H9 (cell line): ENCODE data around the gene PEMT. TPM values are rescaled to one million over a fixed set of nuclear protein-coding genes. Genes with fewer than 3 reads are reported as not detected.

Experiments used
- DNase-seq: peaks from one replicate; pipeline ENCODE4 v3.0.0-alpha.2; 2017
- H2AFZ ChIP-seq: one replicate; pipeline ENCODE4 v1.6.1; 2013; ENCODE audit warnings: mild to moderate bottlenecking, low read length, control low read depth, moderate library complexity
- H2AK5ac ChIP-seq: 2 replicates; pipeline ENCODE4 v1.6.1; 2013; ENCODE audit warnings: low read length, control low read depth, mixed read lengths; ENCODE audit not compliant: insufficient read length
- H2BK120ac ChIP-seq: one replicate; pipeline ENCODE4 v1.6.1; 2013; ENCODE audit warnings: low read depth, mild to moderate bottlenecking, low read length, control low read depth, inconsistent platforms; ENCODE audit not compliant: poor library complexity, severe bottlenecking
- H2BK12ac ChIP-seq: 2 replicates; pipeline ENCODE4 v1.6.1; 2013; ENCODE audit warnings: low read length, control low read depth, mixed read lengths, low read depth; ENCODE audit not compliant: insufficient read length
- H2BK15ac ChIP-seq: 2 replicates; pipeline ENCODE4 v1.6.1; 2013; ENCODE audit warnings: low read depth, low read length, control low read depth
- H2BK20ac ChIP-seq: one replicate; pipeline ENCODE4 v1.6.1; 2013; ENCODE audit warnings: low read depth, mild to moderate bottlenecking, low read length, control low read depth, inconsistent platforms; ENCODE audit not compliant: poor library complexity, severe bottlenecking
- H2BK5ac ChIP-seq: 2 replicates; pipeline ENCODE4 v1.6.1; 2013; ENCODE audit warnings: low read length, control low read depth, mixed read lengths; ENCODE audit not compliant: insufficient read length
- H3K14ac ChIP-seq: 2 replicates; pipeline ENCODE4 v1.6.1; 2013; ENCODE audit warnings: low read length, control low read depth; ENCODE audit not compliant: insufficient read depth
- H3K18ac ChIP-seq: 2 replicates; pipeline ENCODE4 v1.6.1; 2013; ENCODE audit warnings: low read depth, mild to moderate bottlenecking, mixed read lengths, low read length, control low read depth; ENCODE audit not compliant: insufficient read length
- H3K23ac ChIP-seq: 2 replicates; pipeline ENCODE4 v1.6.1; 2013; ENCODE audit warnings: low read length, control low read depth, mixed read lengths, low read depth; ENCODE audit not compliant: insufficient read length
- H3K23me2 ChIP-seq: 2 replicates; pipeline ENCODE4 v1.6.1; 2013; ENCODE audit warnings: low read depth, mild to moderate bottlenecking, mixed read lengths, low read length, control low read depth; ENCODE audit not compliant: insufficient read length, poor library complexity, severe bottlenecking
- H3K27ac ChIP-seq: 2 replicates; pipeline ENCODE4 v1.5.1; 2013; ENCODE audit warnings: low read length, control low read depth, mixed read lengths, low read depth; ENCODE audit not compliant: insufficient read length
- H3K27me3 ChIP-seq: 2 replicates; pipeline ENCODE4 v1.6.1; 2013; ENCODE audit warnings: low read length, control low read depth, inconsistent platforms; ENCODE audit not compliant: insufficient read depth
- H3K4ac ChIP-seq: 2 replicates; pipeline ENCODE4 v1.6.1; 2013; ENCODE audit warnings: low read depth, mild to moderate bottlenecking, control low read depth, inconsistent platforms, low read length, moderate library complexity
- H3K4me1 ChIP-seq: 2 replicates; pipeline ENCODE4 v1.6.1; 2013; ENCODE audit warnings: low read length, control low read depth, inconsistent platforms; ENCODE audit not compliant: insufficient read depth
- H3K4me2 ChIP-seq: 2 replicates; pipeline ENCODE4 v1.6.1; 2013; ENCODE audit warnings: low read length, control low read depth, mixed read lengths; ENCODE audit not compliant: insufficient read length, insufficient read depth
- H3K56ac ChIP-seq: 2 replicates; pipeline ENCODE4 v1.6.1; 2013; ENCODE audit warnings: low read depth, mild to moderate bottlenecking, mixed read lengths, low read length, control low read depth; ENCODE audit not compliant: insufficient read length
- H3K79me1 ChIP-seq: 2 replicates; pipeline ENCODE4 v1.6.1; 2013; ENCODE audit warnings: low read depth, mild to moderate bottlenecking, moderate library complexity, low read length, control low read depth, inconsistent platforms; ENCODE audit not compliant: insufficient read depth, poor library complexity, severe bottlenecking
- H3K79me2 ChIP-seq: 2 replicates; pipeline ENCODE4 v1.6.1; 2013; ENCODE audit warnings: low read length, control low read depth, inconsistent platforms; ENCODE audit not compliant: insufficient read depth
- H3K9ac ChIP-seq: 2 replicates; pipeline ENCODE4 v1.6.1; 2013; ENCODE audit warnings: low read length, control low read depth, mixed read lengths; ENCODE audit not compliant: insufficient read length; ENCODE audit errors: extremely low read depth
- H3K9me3 ChIP-seq: one replicate; pipeline ENCODE4 v1.6.1; 2013; ENCODE audit warnings: low read depth, low read length, inconsistent platforms; ENCODE audit not compliant: control insufficient read depth
- H3T11ph ChIP-seq: one replicate; pipeline ENCODE4 v1.6.1; 2013; ENCODE audit warnings: mild to moderate bottlenecking, low read length, control low read depth, inconsistent platforms
- H4K20me1 ChIP-seq: one replicate; pipeline ENCODE4 v1.6.1; 2013; ENCODE audit not compliant: control insufficient read depth, insufficient read length, insufficient read depth
- H4K5ac ChIP-seq: 2 replicates; pipeline ENCODE4 v1.6.1; 2013; ENCODE audit warnings: low read depth, mild to moderate bottlenecking, mixed read lengths, low read length, control low read depth; ENCODE audit not compliant: insufficient read length
- H4K8ac ChIP-seq: replicated peaks from 2 replicates; pipeline ENCODE4 v1.6.1; 2013; ENCODE audit warnings: low read length, control low read depth, mixed read lengths, low read depth; ENCODE audit not compliant: insufficient read length
- H4K91ac ChIP-seq: 2 replicates; pipeline ENCODE4 v1.6.1; 2013; ENCODE audit warnings: low read depth, mild to moderate bottlenecking, moderate library complexity, mixed read lengths, low read length, control low read depth; ENCODE audit not compliant: insufficient read length
- H3K27ac Mint-ChIP-seq, 3 experiments: 2 replicates in 2 of 3; 3 replicates in 1 of 3; pipeline ENCODE4 v1.8.0; 2020 to 2021; ENCODE audit warnings: mixed read lengths in 3 of 3, mild to moderate bottlenecking in 1 of 3, moderate library complexity in 1 of 3
- H3K27me3 Mint-ChIP-seq: 2 replicates; pipeline ENCODE4 v1.8.0; 2021; ENCODE audit warnings: low read depth, mild to moderate bottlenecking, moderate library complexity, mixed read lengths
- H3K36me3 Mint-ChIP-seq, 3 experiments: 2 replicates in 2 of 3; 3 replicates in 1 of 3; pipeline ENCODE4 v1.8.0; 2020 to 2021; ENCODE audit warnings: low read depth in 3 of 3, mixed read lengths in 3 of 3; ENCODE audit not compliant: insufficient read depth in 1 of 3
- H3K4me1 Mint-ChIP-seq, 2 experiments: 2 replicates each; pipeline ENCODE4 v1.8.0; 2020; ENCODE audit warnings: mixed read lengths in 2 of 2
- H3K4me3 Mint-ChIP-seq, 2 experiments: 2 replicates in 1 of 2; 3 replicates in 1 of 2; pipeline ENCODE4 v1.8.0; 2020 to 2021; ENCODE audit warnings: mild to moderate bottlenecking in 2 of 2, mixed read lengths in 2 of 2, moderate library complexity in 1 of 2
- H3K9me3 Mint-ChIP-seq, 2 experiments: 2 replicates in 1 of 2; 3 replicates in 1 of 2; pipeline ENCODE4 v1.8.0; 2020; ENCODE audit warnings: mild to moderate bottlenecking in 2 of 2, mixed read lengths in 2 of 2, moderate library complexity in 1 of 2
- CTCF ChIP-seq: fragments of 200-600 bp; sonication (generic); conservative IDR thresholded peaks from 3 replicates; pipeline ENCODE4 v1.8.0; 2021; ENCODE audit warnings: antibody characterized with exemption, mild to moderate bottlenecking
- WGBS: extraction: QIAGEN DNeasy Blood & Tissue Kit; methylation state at CpG from one replicate; pipeline ENCODE4 v1.1.7; 2013; ENCODE audit warnings: missing lambda C conversion rate, low lambda C conversion rate, mixed read lengths; ENCODE audit not compliant: insufficient read length; ENCODE audit errors: extremely low coverage; 5-methylcytosine and 5-hydroxymethylcytosine counted together
- total RNA-seq: library from RNA; stranded (reverse); gene quantifications from 2 replicates; pipeline ENCODE4 v1.2.1, GENCODE V29; 2021

Gene PEMT
- total RNA-seq, 1 experiment from 2014 or later, result 63.2 TPM

GRCh38 chr17:17523731-17524490 is 67.6 kb downstream of the PEMT start:
- Histone ChIP-seq H2AFZ (no peak overlapping the region), H4K20me1 (peaks cover 2% of the 10 kb centered on the region), H3K4me1 (peaks cover 3% of the 10 kb centered on the region; the same call in 1 of the 2 replicates), H3K56ac (no peak overlapping the region), H4K5ac (no peak overlapping the region), H3K27me3 (no peaks in the 10 kb centered on the region), H2BK12ac (no peak overlapping the region), H2BK5ac (no peak overlapping the region), H3K18ac (no peak overlapping the region), H2AK5ac (no peak overlapping the region), H3K9ac (no peak overlapping the region), H2BK15ac (no peak overlapping the region), H3K79me2 (no peaks in the 10 kb centered on the region), H3K4ac (no peak overlapping the region), H4K8ac (no peak overlapping the region), H3K9me3 (no peaks in the 10 kb centered on the region), H3K23ac (no peak overlapping the region), H3K23me2 (no peaks in the 10 kb centered on the region), H2BK20ac (no peak overlapping the region), H3T11ph (no peak overlapping the region), H3K79me1 (no peaks in the 10 kb centered on the region), H3K4me2 (no peak overlapping the region), H2BK120ac (no peak overlapping the region), H3K27ac (no peak overlapping the region), H4K91ac (no peak overlapping the region), H3K14ac (no peak overlapping the region)
- Mint-ChIP-seq H3K27ac (0 out of 7 replicates have a peak overlapping the region, but pooled peaks of 1 of the 3 experiments have one; percentile 63), H3K9me3 (peaks cover 0 to 3% of the 10 kb centered on the region in 2 experiments; a peak in 1 of 5 replicates), H3K27me3 (no peaks in the 10 kb centered on the region), H3K36me3 (peaks cover 0 to 14% (median 4%) of the 10 kb centered on the region in 3 experiments; a peak in 3 of 7 replicates), H3K4me3 (no peak overlapping the region; a peak in 1 of 5 replicates), H3K4me1 (peaks cover 28 to 36% of the 10 kb centered on the region in 2 experiments)
- WGBS, result no CpG with 5 or more reads among the region's 19 CpGs
- no peak for DNase-seq
- no peak for TF ChIP-seq CTCF
